Endothelial cell of umbilical vein (primary cell): ENCODE data around the gene IQCN. TPM values are rescaled to one million over a fixed set of nuclear protein-coding genes. Genes with fewer than 3 reads are reported as not detected.
A peak's percentile ranks its signal among the peaks of the same experiment; 100 is the strongest.

Experiments used
- BruUV-seq: library from RNA; stranded (reverse); fragments of 400-500 nt; replicated peaks from 2 replicates; lab custom pipeline; 2021; lab: Mats Ljungman, UMichigan
- CTCF ChIA-PET: fragments of 300-600, 350-600 bp; sonication (Branson Sonifier 250); formaldehyde crosslinking; loops from one replicate; lab custom pipeline; 2021; ENCODE audit warnings: antibody characterized with exemption, inconsistent platforms; lab: Charles Lee
- POLR2A ChIA-PET: fragments of 300-600, 350-600 bp; sonication (Branson Sonifier 250); formaldehyde crosslinking; loops from one replicate; lab custom pipeline; 2021; ENCODE audit warnings: antibody characterized with exemption, inconsistent platforms; lab: Charles Lee
- DNase-seq: peaks from one replicate; pipeline ENCODE4 v3.0.0-alpha.2; 2011; ENCODE audit warnings: low read depth, low spot score
- FAIRE-seq: peaks from 2 replicates; lab custom pipeline; 2011; peaks lifted over from hg19 to GRCh38; lab: Jason Lieb, UNC
- H2AFZ ChIP-seq: 2 replicates; pipeline ENCODE4 v1.6.0; 2012; ENCODE audit warnings: low read depth, low read length, control low read depth, inconsistent platforms
- H3K27ac ChIP-seq: 2 replicates; pipeline ENCODE4 v1.5.1; 2011; ENCODE audit warnings: low read depth, mild to moderate bottlenecking, control low read depth, low read length, moderate library complexity; ENCODE audit not compliant: insufficient read depth
- H3K27me3 ChIP-seq, 2 experiments: 2 replicates each; pipeline versions ENCODE4 v1.6.0 to v1.6.1; 2011; ENCODE audit warnings: low read length in 2 of 2, mixed read lengths in 1 of 2; ENCODE audit not compliant: control insufficient read depth in 2 of 2, insufficient read depth in 2 of 2
- H3K36me3 ChIP-seq, 2 experiments: 2 replicates in 1 of 2; 3 replicates in 1 of 2; pipeline ENCODE4 v1.5.1; 2011; ENCODE audit warnings: low read length in 2 of 2, mild to moderate bottlenecking in 1 of 2, moderate library complexity in 1 of 2; ENCODE audit not compliant: control insufficient read depth in 2 of 2, insufficient read depth in 2 of 2; ENCODE audit errors: extremely low read depth in 1 of 2
- H3K4me1 ChIP-seq: 3 replicates; pipeline ENCODE4 v1.5.1; 2011; ENCODE audit warnings: mild to moderate bottlenecking, low read length; ENCODE audit not compliant: control insufficient read depth, insufficient read depth; ENCODE audit errors: extremely low read depth
- H3K4me2 ChIP-seq: 2 replicates; pipeline ENCODE4 v1.6.1; 2011; ENCODE audit warnings: low read length, control low read depth, mixed read lengths; ENCODE audit not compliant: insufficient read depth
- H3K4me3 ChIP-seq, 3 experiments: fragments of 200-600 bp in 1 of 3; sonication (generic), shearing (Covaris generic) in 1 of 3; replicated peaks in 1 of 3; 2 replicates each; pipeline ENCODE4 v1.5.1; 2011 to 2016; ENCODE audit warnings: control low read depth in 3 of 3, low read length in 3 of 3, mild to moderate bottlenecking in 2 of 3, inconsistent platforms in 1 of 3, low read depth in 1 of 3, moderate library complexity in 1 of 3; ENCODE audit not compliant: insufficient read depth in 1 of 3
- H3K79me2 ChIP-seq: 2 replicates; pipeline ENCODE4 v1.6.0; 2012; ENCODE audit warnings: low read length, inconsistent platforms; ENCODE audit not compliant: control insufficient read depth, insufficient read depth
- H3K9ac ChIP-seq: replicated peaks from 2 replicates; pipeline ENCODE3; 2011; ENCODE audit warnings: low read length, control low read depth; ENCODE audit not compliant: insufficient read depth; ENCODE audit errors: extremely low read depth
- H3K9me1 ChIP-seq: replicated peaks from 3 replicates; pipeline ENCODE4 v1.6.0; 2011; ENCODE audit warnings: mild to moderate bottlenecking, low read length; ENCODE audit not compliant: control insufficient read depth, insufficient read depth; ENCODE audit errors: extremely low read depth
- H3K9me3 ChIP-seq: replicated peaks from 2 replicates; pipeline ENCODE4 v1.5.1; 2012; ENCODE audit warnings: low read length, inconsistent platforms; ENCODE audit not compliant: control insufficient read depth, insufficient read depth
- H4K20me1 ChIP-seq: replicated peaks from 2 replicates; pipeline ENCODE3; 2011; ENCODE audit warnings: mild to moderate bottlenecking, low read length; ENCODE audit not compliant: control insufficient read depth, insufficient read depth; ENCODE audit errors: extremely low read depth
- EZH2 ChIP-seq: IDR thresholded peaks from 2 replicates; pipeline ENCODE4 v1.6.1; 2012; ENCODE audit warnings: borderline replicate concordance, low read depth, mild to moderate bottlenecking, moderate library complexity, low read length, inconsistent platforms; ENCODE audit not compliant: severe bottlenecking
- FOS ChIP-seq: IDR thresholded peaks from 2 replicates; pipeline ENCODE4 v1.6.1; 2011; ENCODE audit warnings: mild to moderate bottlenecking, low read length, moderate library complexity, borderline replicate concordance; ENCODE audit not compliant: insufficient read depth
- GATA2 ChIP-seq: IDR thresholded peaks from 2 replicates; pipeline ENCODE4 v1.7.0; 2011; ENCODE audit warnings: low read depth, mild to moderate bottlenecking, moderate library complexity, mixed read lengths, low read length; ENCODE audit not compliant: insufficient read length, insufficient read depth
- JUN ChIP-seq: IDR thresholded peaks from 2 replicates; pipeline ENCODE4 v1.6.1; 2011; ENCODE audit warnings: borderline replicate concordance, low read depth; ENCODE audit not compliant: insufficient read length, insufficient read depth
- MAX ChIP-seq: IDR thresholded peaks from 2 replicates; pipeline ENCODE4 v1.6.1; 2011; ENCODE audit not compliant: insufficient read depth, insufficient read length
- MYC ChIP-seq: IDR thresholded peaks from one replicate; pipeline ENCODE4 v1.6.1; 2011; ENCODE audit warnings: mild to moderate bottlenecking, low read depth, low read length
- POLR2A ChIP-seq: IDR thresholded peaks from 2 replicates; pipeline ENCODE4 v1.6.1; 2012; ENCODE audit warnings: low read depth, mild to moderate bottlenecking, control low read depth, low read length
- POLR2AphosphoS5 ChIP-seq: IDR thresholded peaks from 2 replicates; pipeline ENCODE4 v1.6.1; 2012; ENCODE audit warnings: low read depth, mild to moderate bottlenecking, control low read depth, low read length, moderate library complexity; ENCODE audit not compliant: insufficient read depth
- dilution Hi-C: fragments of 300-500 bp; cut with MboI; formaldehyde crosslinking; loops from one replicate; pipeline ENCODE4 v1.15.0; 2019; ENCODE audit warnings: low sequenced_read_pairs; ENCODE audit not compliant: extremely low pct_ligation_motif_present
- intact Hi-C: fragments of 100-400 bp; cut with micrococcal nuclease; formaldehyde crosslinking; loops from one replicate; pipeline ENCODE4 v1.10.0; 2022
- polyA plus RNA-seq, 4 experiments: library from polyadenylated mRNA; depleted of rRNA in 3 of 4; stranded (reverse) in 3 of 4; unstranded in 1 of 4; fragments of >200 nt; gene quantifications; 2 replicates each; pipeline versions ENCODE4 v1.2.1 to v1.2.3, GENCODE V29; 2011 to 2012; ENCODE audit warnings: missing spikeins in 1 of 4
- total RNA-seq: library from RNA; stranded (reverse); gene quantifications from 2 replicates; pipeline ENCODE4 v1.2.3, GENCODE V29; 2021
- TF ChIP-seq, protein P1 (sequence below), 2 donors: IDR thresholded peaks; 1 replicate in 1 of 2; 2 replicates in 1 of 2; pipeline ENCODE4 v1.5.1; 2011; ENCODE audit warnings: low read length in 2 of 2, mild to moderate bottlenecking in 2 of 2, moderate library complexity in 2 of 2, control low read depth in 1 of 2, inconsistent platforms in 1 of 2, low read depth in 1 of 2; ENCODE audit not compliant: insufficient read depth in 1 of 2; ENCODE audit errors: extremely low read depth in 1 of 2

The IQCN gene
- total and polyA plus RNA-seq, 2 donors (not counting 3 experiments of a cell fraction or from before 2014, with no cell fraction given): 1.5 to 3.0 TPM

GRCh38 chr19:18307271-18307681 lies 33.0 kb upstream of the IQCN start:
- no peak for FAIRE-seq
- no peak for TF ChIP-seq POLR2A
- TF ChIP-seq POLR2AphosphoS5: no peak
- TF ChIP-seq FOS: no peak
- Histone ChIP-seq H4K20me1 (no peaks in the 10 kb centered on the region), H3K4me1 (peaks cover 21% of the 10 kb centered on the region), H2AFZ (no peak overlapping the region), H3K9me1 (no peaks in the 10 kb centered on the region), H3K27ac (no peak overlapping the region), H3K79me2 (no peaks in the 10 kb centered on the region), H3K4me3 (no peak overlapping the region), H3K9me3 (no peaks in the 10 kb centered on the region), H3K9ac (no peak overlapping the region), H3K4me2 (no peak overlapping the region), H3K27me3 (no peaks in the 10 kb centered on the region), H3K36me3 (peaks cover 0 to 15% of the 10 kb centered on the region in 2 experiments)
- no peak for DNase-seq
- ChIA-PET POLR2A (no interaction called here), CTCF (interaction anchor here (0.7 to 1.4 kb wide), 4 partner anchors 14 to 99 kb away, joined by 3 to 5 read pairs (median 4); partner anchors contain the start of gene PGPEP1)
- BruUV-seq: no TSS peak
- dilution Hi-C loops (no loop called here), intact Hi-C loops (no loop called here)

GRCh38 chr19:18306888-18307260 lies 32.6 kb upstream of the IQCN start:
- no peak overlapping the region for H3K4me2 ChIP-seq
- no peaks in the 10 kb centered on the region for H3K9me3 ChIP-seq
- H3K9ac ChIP-seq: no peak overlapping the region
- no peaks in the 10 kb centered on the region for H3K27me3 ChIP-seq
- DNase-seq (no peak), FAIRE-seq (no peak)
- dilution Hi-C loops: no loop called here
- no peak for TF ChIP-seq POLR2A
- TF ChIP-seq MYC: no peak
- no peak for TF ChIP-seq EZH2
- no peak for TF ChIP-seq JUN
- TF ChIP-seq FOS: no peak
- TF ChIP-seq MAX: no peak
- TF ChIP-seq GATA2: no peak
- TF ChIP-seq POLR2AphosphoS5: no peak
- TF ChIP-seq, protein P1, sequence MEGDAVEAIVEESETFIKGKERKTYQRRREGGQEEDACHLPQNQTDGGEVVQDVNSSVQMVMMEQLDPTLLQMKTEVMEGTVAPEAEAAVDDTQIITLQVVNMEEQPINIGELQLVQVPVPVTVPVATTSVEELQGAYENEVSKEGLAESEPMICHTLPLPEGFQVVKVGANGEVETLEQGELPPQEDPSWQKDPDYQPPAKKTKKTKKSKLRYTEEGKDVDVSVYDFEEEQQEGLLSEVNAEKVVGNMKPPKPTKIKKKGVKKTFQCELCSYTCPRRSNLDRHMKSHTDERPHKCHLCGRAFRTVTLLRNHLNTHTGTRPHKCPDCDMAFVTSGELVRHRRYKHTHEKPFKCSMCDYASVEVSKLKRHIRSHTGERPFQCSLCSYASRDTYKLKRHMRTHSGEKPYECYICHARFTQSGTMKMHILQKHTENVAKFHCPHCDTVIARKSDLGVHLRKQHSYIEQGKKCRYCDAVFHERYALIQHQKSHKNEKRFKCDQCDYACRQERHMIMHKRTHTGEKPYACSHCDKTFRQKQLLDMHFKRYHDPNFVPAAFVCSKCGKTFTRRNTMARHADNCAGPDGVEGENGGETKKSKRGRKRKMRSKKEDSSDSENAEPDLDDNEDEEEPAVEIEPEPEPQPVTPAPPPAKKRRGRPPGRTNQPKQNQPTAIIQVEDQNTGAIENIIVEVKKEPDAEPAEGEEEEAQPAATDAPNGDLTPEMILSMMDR (IDR thresholded peaks at IDR 0.05; ENCODE audit: extremely low read depth in 1 of 2, insufficient read depth in 1 of 2, low read depth in 1 of 2, low read length in 2 of 2): no peak
- BruUV-seq: TSS peak; percentile 38
- no peaks in the 10 kb centered on the region for H3K79me2 ChIP-seq
- no peaks in the 10 kb centered on the region for H4K20me1 ChIP-seq
- POLR2A ChIA-PET: no interaction called here
- H3K4me1 ChIP-seq: peaks cover 21% of the 10 kb centered on the region
- CTCF ChIA-PET: interaction anchor here (0.7 to 1.4 kb wide), 4 partner anchors 15 to 99 kb away, joined by 3 to 5 read pairs (median 4); partner anchors contain the start of gene PGPEP1
- no peak overlapping the region for H3K4me3 ChIP-seq
- no peak overlapping the region for H3K27ac ChIP-seq
- H3K36me3 ChIP-seq: peaks cover 0 to 14% of the 10 kb centered on the region in 2 experiments
- no peak overlapping the region for H2AFZ ChIP-seq
- intact Hi-C loops: no loop called here
- H3K9me1 ChIP-seq: no peaks in the 10 kb centered on the region
